Sigmoid colon (tissue), 4 donors: ENCODE data around the gene PIK3C2G.

ENCODE experiments used
- CTCF ChIP-seq, 4 experiments: fragments of 450-650 bp in 3 of 4; fragments of 200-600 bp in 1 of 4; IDR thresholded peaks; one replicate each; pipeline ENCODE4 v1.5.1; 2016 to 2019; ENCODE audit warnings: antibody characterized with exemption in 4 of 4, mild to moderate bottlenecking in 3 of 4, moderate library complexity in 2 of 4
- EP300 ChIP-seq, 4 donors: sonication (generic); formaldehyde crosslinking; IDR thresholded peaks; one replicate each; pipeline ENCODE4 v1.6.1; 2017; ENCODE audit warnings: antibody characterized with exemption in 4 of 4
- POLR2A ChIP-seq, 2 donors: fragments of 450-650 bp; IDR thresholded peaks; one replicate each; pipeline ENCODE4 v1.6.1; 2016; ENCODE audit warnings: antibody characterized with exemption in 2 of 2, mild to moderate bottlenecking in 2 of 2, moderate library complexity in 2 of 2

- TF ChIP-seq POLR2A (IDR thresholded peaks at IDR 0.05) = no peak
- TF ChIP-seq CTCF (IDR thresholded peaks at IDR 0.05) = no peak
- TF ChIP-seq EP300 (IDR thresholded peaks at IDR 0.05) = no peak
Measured at GRCh38 chr12:18552829-18553228, 291.5 kb downstream of the PIK3C2G start.
